Ovary (tissue), 9 donors: ENCODE data around the gene LCN10. TPM values are rescaled to one million over a fixed set of nuclear protein-coding genes. Genes with fewer than 3 reads are reported as not detected.

Source experiments
- DNase-seq, 5 donors: peaks; one replicate each; pipeline ENCODE4 v3.0.0-alpha.2; 2019 to 2020
- H3K27ac ChIP-seq, 2 donors: fragments of 200-600 bp; one replicate each; pipeline versions ENCODE4 v1.5.1 to v1.8.0; 2019 to 2022
- H3K27me3 ChIP-seq: fragments of 200-600 bp; one replicate; pipeline ENCODE4 v1.8.0; 2022
- H3K36me3 ChIP-seq: fragments of 200-600 bp; sonication (generic); one replicate; pipeline ENCODE4 v1.5.1; 2019
- H3K4me1 ChIP-seq: one replicate; pipeline ENCODE4 v1.8.1; 2013; ENCODE audit warnings: mild to moderate bottlenecking, moderate library complexity; ENCODE audit not compliant: insufficient read depth
- H3K4me3 ChIP-seq: fragments of 200-600 bp; sonication (generic); one replicate; pipeline ENCODE4 v1.5.1; 2017
- H3K9me3 ChIP-seq, 2 donors: fragments of 200-600 bp in 1 of 2; sonication (generic) in 1 of 2; one replicate each; pipeline versions ENCODE4 v1.5.1 to v1.8.1; 2013 to 2019; ENCODE audit warnings: mild to moderate bottlenecking in 1 of 2, moderate library complexity in 1 of 2
- CTCF ChIP-seq, 3 donors: fragments of 450-650 bp in 2 of 3; fragments of 200-600 bp in 1 of 3; IDR thresholded peaks; one replicate each; pipeline versions ENCODE4 v1.5.1 to v1.8.0; 2016 to 2022; ENCODE audit warnings: antibody characterized with exemption in 3 of 3, mild to moderate bottlenecking in 1 of 3
- EP300 ChIP-seq: sonication (generic); formaldehyde crosslinking; IDR thresholded peaks from one replicate; pipeline ENCODE4 v1.6.1; 2017; ENCODE audit warnings: antibody characterized with exemption
- POLR2A ChIP-seq: fragments of 450-650 bp; IDR thresholded peaks from one replicate; pipeline ENCODE4 v1.6.1; 2017; ENCODE audit warnings: antibody characterized with exemption, mild to moderate bottlenecking, moderate library complexity
- WGBS, 3 donors: extraction: QIAGEN DNeasy Blood & Tissue Kit in 1 of 3; methylation state at CpG; one replicate each; pipeline versions ENCODE4 v1.1.5 to v1.1.7; 2013 to 2017; 5-methylcytosine and 5-hydroxymethylcytosine counted together
- intact Hi-C, 4 donors: fragments of 100-400 bp; cut with DNase I; formaldehyde crosslinking; loops; one replicate each; pipeline versions ENCODE4 v1.11.0 to v1.15.1; 2022 to 2023
- polyA plus RNA-seq, 2 donors: library from polyadenylated mRNA; stranded (reverse); fragments of 200-250 nt in 1 of 2; fragments of 350-450 nt in 1 of 2; fragmentation: Illumina TruSeq in 1 of 2; extraction: RNeasy Lipid Tissue Mini Kit (QIAGEN cat#74804) in 1 of 2; gene quantifications; one replicate each; pipeline ENCODE4 v1.2.3, GENCODE V29; 2013 to 2014
- total RNA-seq, 7 donors: library from RNA; depleted of rRNA in 2 of 7; stranded (reverse); fragments of >200 nt in 2 of 7; fragmentation: NEBNext Ultra II Directional in 3 of 7; extraction: Animal tissue kit (Norgen Biotek cat#: 25700) in 3 of 7; gene quantifications; one replicate each; pipeline versions ENCODE4 v1.1.0 to v1.2.4, GENCODE V29; 2016 to 2023
- donor health status: DM: no; HTN: no; CAD: no; lungs with moderate emphysema.
- donor health status: DM: no; HTN: no; CAD: no.
- donor health status: Bipolar disorder and iron deficiency.
- donor health status: DM: yes; HTN: yes; CAD: no.
- donor health status: DM: no; HTN: no; CAD: no.
- donor health status: DM: yes; HTN: yes; CAD: no.

Gene LCN10
- total and polyA plus RNA-seq, 9 donors, result 1.4 to 45.4 (median 4.5) TPM

- 78 to 80% (median 79%) methylated on average over 12 of the region's 12 CpGs for WGBS, 3 donors
- no peak overlapping the region for H3K4me3 ChIP-seq
- no peaks in the 10 kb centered on the region for H3K9me3 ChIP-seq
- H3K27me3 ChIP-seq, result no peaks in the 10 kb centered on the region
- TF ChIP-seq CTCF (IDR thresholded peaks at IDR 0.05) (no peak), POLR2A (no peak), EP300 (no peak)
- H3K27ac ChIP-seq, result no peak overlapping the region
- H3K36me3 ChIP-seq, result no peaks in the 10 kb centered on the region
- DNase-seq, result no peak
- no peaks in the 10 kb centered on the region for H3K4me1 ChIP-seq
- intact Hi-C loops, result no loop called here
These were observed 7.8 kb downstream of the LCN10 start for GRCh38 chr9:136734837-136735496.

GRCh38 chr9:136733611-136734010, 9.1 kb downstream of the LCN10 start:
- intact Hi-C loops, result no loop called here
- Histone ChIP-seq H3K9me3 (no peaks in the 10 kb centered on the region), H3K4me3 (no peak overlapping the region), H3K27ac (no peak overlapping the region), H3K4me1 (peaks cover 3% of the 10 kb centered on the region), H3K27me3 (no peaks in the 10 kb centered on the region), H3K36me3 (no peaks in the 10 kb centered on the region)
- TF ChIP-seq CTCF (IDR thresholded peaks at IDR 0.05) (no peak), POLR2A (no peak), EP300 (no peak)
- DNase-seq, result no peak
- WGBS, 3 donors, result 67 to 71% (median 70%) methylated on average over 12 of the region's 12 CpGs

GRCh38 chr9:136732444-136733178, 10.1 kb downstream of the LCN10 start:
- no peaks in the 10 kb centered on the region for H3K36me3 ChIP-seq
- H3K27me3 ChIP-seq, result no peaks in the 10 kb centered on the region
- DNase-seq, result no peak
- no peak overlapping the region for H3K27ac ChIP-seq
- no peak overlapping the region for H3K4me3 ChIP-seq
- intact Hi-C loops, result no loop called here
- WGBS, 3 donors, result 40 to 53% (median 41%) methylated on average over 16 of the region's 16 CpGs
- no peaks in the 10 kb centered on the region for H3K9me3 ChIP-seq
- no peak for TF ChIP-seq CTCF (IDR thresholded peaks at IDR 0.05)
- TF ChIP-seq EP300, result no peak
- TF ChIP-seq POLR2A, result no peak
- peaks cover 5% of the 10 kb centered on the region for H3K4me1 ChIP-seq

- Histone ChIP-seq H3K27me3 (no peaks in the 10 kb centered on the region), H3K4me1 (peaks cover 15% of the 10 kb centered on the region), H3K4me3 (no peak overlapping the region), H3K36me3 (no peaks in the 10 kb centered on the region), H3K27ac (no peak overlapping the region), H3K9me3 (no peaks in the 10 kb centered on the region)
- 85 to 92% (median 91%) methylated on average over 8 of the region's 8 CpGs for WGBS, 3 donors
- no peak for DNase-seq
- TF ChIP-seq POLR2A, result no peak
- no peak for TF ChIP-seq CTCF (IDR thresholded peaks at IDR 0.05)
- no peak for TF ChIP-seq EP300
- intact Hi-C loops, result no loop called here
These were observed 12.8 kb downstream of the LCN10 start for GRCh38 chr9:136729926-136730325.
